ENCODE results near the gene METTL21A. TPM values are rescaled to one million over a fixed set of nuclear protein-coding genes. Genes with fewer than 3 reads are reported as not detected.

Gene METTL21A
- total RNA-seq, 1 experiment from 2014 or later = 53.1 TPM

DNA sequence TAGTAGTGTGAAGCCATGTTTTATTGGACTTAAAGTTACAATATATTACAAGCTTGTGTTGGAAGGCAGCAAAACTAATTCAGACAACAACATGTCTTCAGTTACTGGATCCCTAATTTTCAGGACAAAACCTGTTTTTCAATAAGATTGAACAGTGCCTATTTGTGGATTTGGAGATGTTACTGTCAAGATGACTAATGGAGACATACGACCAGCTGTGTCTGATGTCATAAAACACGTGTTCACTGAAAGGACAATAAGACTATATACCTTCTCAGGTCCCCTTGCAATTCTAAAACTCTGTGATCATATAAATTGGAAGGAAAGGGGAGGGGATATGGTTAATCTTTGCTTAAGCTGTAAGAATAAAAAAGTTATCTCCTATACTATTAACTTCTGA, 21.7 kb downstream of the METTL21A start:
- Histone ChIP-seq H3K4me3 (ENCODE audit: insufficient read depth, low read depth, low read length) (no peak overlapping the region), H3K27me3 (ENCODE audit: control insufficient read depth, insufficient read depth, low read length) (no peaks in the 10 kb centered on the region)

DNA sequence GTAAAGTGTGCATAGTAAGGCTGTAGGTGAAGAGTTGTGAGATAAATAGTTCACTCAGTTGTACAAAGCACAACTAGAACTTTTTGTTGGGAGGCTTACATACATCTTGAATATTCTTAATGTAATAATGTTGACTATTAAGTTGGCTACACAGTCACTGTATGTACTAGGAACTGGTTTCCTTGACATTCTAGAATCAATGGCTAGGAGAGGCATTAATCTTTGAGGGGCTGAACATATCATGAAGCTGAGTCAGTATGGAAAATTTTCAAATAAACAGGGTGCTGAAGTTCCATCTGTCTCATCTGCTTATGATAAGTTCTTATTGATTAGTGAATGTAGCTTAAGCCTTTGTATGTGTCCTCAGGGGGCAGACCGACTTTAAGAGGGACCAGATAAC, 23.4 kb downstream of the METTL21A start:
- Histone ChIP-seq H3K27me3 (ENCODE audit: control insufficient read depth, insufficient read depth, low read length) (no peaks in the 10 kb centered on the region), H3K4me3 (ENCODE audit: insufficient read depth, low read depth, low read length) (no peak overlapping the region), H3K36me3 (replicated peaks; ENCODE audit: control insufficient read depth, insufficient read depth, low read length) (no peaks in the 10 kb centered on the region; the same call in 1 of the 2 replicates)
- DNase-seq = no peak

More for the DNA sequence above, 21.7 kb downstream of the METTL21A start:
- H3K36me3 ChIP-seq (replicated peaks; ENCODE audit: control insufficient read depth, insufficient read depth, low read length) = no peaks in the 10 kb centered on the region
- DNase-seq = no peak

DNA sequence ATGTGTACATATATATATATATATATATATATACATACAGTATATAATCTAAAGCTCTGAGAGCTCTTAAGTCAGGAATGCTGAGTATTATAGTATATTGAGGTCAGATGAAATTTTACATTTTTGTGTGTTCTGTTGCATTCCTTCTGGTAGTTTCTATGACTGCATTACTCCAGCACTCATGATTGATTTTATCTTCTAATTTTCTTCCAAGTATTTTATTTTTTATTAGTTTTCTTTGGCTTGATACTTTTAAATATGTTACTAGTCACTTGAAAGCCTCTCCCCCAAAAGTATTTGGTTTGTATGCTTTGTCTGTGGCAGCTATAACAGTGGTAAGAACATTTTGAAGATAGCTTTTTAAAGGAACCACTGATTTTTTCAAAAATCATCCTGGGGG, 25.0 kb downstream of the METTL21A start:
- no peak overlapping the region for H3K4me3 ChIP-seq (ENCODE audit: insufficient read depth, low read depth, low read length)
- no peaks in the 10 kb centered on the region for H3K27me3 ChIP-seq (ENCODE audit: control insufficient read depth, insufficient read depth, low read length)
- no peaks in the 10 kb centered on the region; the same call in 1 of the 2 replicates for H3K36me3 ChIP-seq (replicated peaks; ENCODE audit: control insufficient read depth, insufficient read depth, low read length)
- DNase-seq = no peak

DNA sequence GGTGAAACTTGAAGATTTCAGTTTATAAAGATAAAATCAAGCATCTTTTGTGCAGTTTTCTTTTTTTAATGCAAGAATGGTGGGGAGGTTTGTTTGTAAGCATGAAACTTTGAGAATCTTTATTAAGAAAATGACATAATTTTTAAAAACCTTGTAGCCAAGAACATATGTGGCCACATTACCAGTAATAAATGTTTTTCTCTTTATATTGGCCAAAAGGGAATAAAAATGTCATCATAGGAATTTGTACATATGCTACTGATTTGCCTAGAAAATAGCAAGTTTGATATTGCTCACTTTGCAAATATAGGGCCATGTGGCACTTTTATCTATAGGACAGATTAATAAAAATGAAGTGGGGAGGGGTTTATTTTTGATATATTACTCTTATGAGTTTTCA, 25.6 kb downstream of the METTL21A start:
- no peak for DNase-seq
- H3K36me3 ChIP-seq (replicated peaks; ENCODE audit: control insufficient read depth, insufficient read depth, low read length) = no peaks in the 10 kb centered on the region; the same call in 1 of the 2 replicates
- no peaks in the 10 kb centered on the region for H3K27me3 ChIP-seq (ENCODE audit: control insufficient read depth, insufficient read depth, low read length)
- H3K4me3 ChIP-seq (ENCODE audit: insufficient read depth, low read depth, low read length) = no peak overlapping the region

DNA sequence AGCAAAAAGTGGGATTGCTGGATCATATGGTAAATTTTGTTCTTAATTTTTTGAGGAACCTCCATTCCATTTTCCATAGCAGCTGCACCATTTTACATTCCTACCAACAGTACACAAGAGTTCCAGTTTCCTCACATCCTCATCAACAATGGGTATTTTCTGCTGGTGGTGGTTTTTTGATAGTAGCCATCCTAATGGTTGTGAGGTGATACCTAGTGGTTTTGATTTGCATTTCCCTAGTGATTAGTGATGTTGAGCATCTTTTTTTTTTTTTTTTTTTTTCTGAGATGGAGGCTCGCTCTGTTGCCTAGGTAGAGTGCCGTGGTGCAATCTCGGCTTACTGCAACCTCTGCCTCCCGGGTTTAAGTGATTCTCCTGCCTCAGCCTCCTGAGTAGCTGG, 30.5 kb downstream of the METTL21A start:
- peaks cover 2% of the 10 kb centered on the region for H3K36me3 ChIP-seq (replicated peaks; ENCODE audit: control insufficient read depth, insufficient read depth, low read length)
- DNase-seq = no peak

DNA sequence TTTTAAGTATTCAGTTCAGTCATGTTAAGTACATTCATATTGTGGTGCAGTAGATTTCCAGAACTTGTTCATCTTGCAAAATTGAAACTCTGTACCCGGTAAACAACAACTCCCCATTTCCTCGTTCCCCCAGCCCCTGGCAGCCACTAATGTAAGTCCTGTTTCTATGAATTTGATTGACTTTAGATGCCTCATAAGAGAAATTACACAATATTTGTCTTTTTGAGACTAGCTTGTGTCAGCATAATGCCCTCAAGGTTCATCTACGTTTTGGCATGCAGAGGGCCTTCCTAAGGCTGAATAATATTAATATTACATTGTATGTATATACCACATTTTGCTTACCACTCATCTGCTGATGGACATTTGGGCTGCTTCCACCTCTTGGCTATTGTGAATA, 30.9 kb downstream of the METTL21A start:
- no peak overlapping the region for H3K4me3 ChIP-seq (ENCODE audit: insufficient read depth, low read depth, low read length)
- H3K36me3 ChIP-seq (replicated peaks; ENCODE audit: control insufficient read depth, insufficient read depth, low read length) = peaks cover 2% of the 10 kb centered on the region
- H3K27me3 ChIP-seq (ENCODE audit: control insufficient read depth, insufficient read depth, low read length) = no peaks in the 10 kb centered on the region
- DNase-seq = no peak

More for the DNA sequence above, 30.5 kb downstream of the METTL21A start:
- Histone ChIP-seq H3K4me3 (ENCODE audit: insufficient read depth, low read depth, low read length) (no peak overlapping the region), H3K27me3 (ENCODE audit: control insufficient read depth, insufficient read depth, low read length) (no peaks in the 10 kb centered on the region)

DNA sequence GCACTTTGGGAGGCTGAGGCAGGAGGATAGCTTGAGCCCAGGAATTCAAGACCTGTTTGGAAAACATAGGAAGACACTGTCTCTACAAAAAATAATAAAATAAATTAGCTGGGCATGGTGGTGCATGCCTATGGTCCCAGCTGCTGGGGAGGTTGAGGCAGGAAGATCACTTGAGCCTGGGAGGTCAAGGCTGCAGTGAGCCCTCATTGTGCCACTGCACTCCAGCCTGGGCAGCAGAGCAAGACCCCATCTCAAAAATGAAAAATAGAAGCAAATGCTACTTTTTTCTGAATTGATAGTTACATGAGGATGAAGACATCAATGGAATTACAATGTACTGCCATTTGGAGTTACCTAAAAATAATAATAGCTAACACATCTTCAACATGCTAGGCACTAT, 31.9 kb downstream of the METTL21A start:
- Histone ChIP-seq H3K4me3 (ENCODE audit: insufficient read depth, low read depth, low read length) (no peak overlapping the region), H3K36me3 (replicated peaks; ENCODE audit: control insufficient read depth, insufficient read depth, low read length) (peaks cover 2% of the 10 kb centered on the region), H3K27me3 (ENCODE audit: control insufficient read depth, insufficient read depth, low read length) (no peaks in the 10 kb centered on the region)
- no peak for DNase-seq

DNA sequence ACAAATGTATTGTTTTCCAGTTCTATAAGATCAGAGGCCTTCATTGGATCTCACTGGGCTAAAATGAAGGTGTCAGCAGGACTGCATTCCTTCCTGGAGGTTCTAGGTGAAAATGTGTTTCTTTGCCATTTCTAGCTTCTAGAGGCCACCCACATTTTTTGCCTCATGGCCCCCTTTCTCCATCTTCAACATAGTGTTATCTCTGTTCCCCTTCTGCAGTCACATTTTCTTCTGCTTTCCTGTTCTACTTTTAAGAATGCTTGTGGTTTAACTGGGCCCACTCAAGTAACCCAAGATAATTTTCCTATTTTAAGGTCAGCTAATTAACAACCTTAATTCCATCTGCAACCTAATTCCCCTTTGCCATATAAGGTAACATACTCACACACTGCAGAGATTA, 36.1 kb downstream of the METTL21A start:
- Histone ChIP-seq H3K27me3 (ENCODE audit: control insufficient read depth, insufficient read depth, low read length) (no peaks in the 10 kb centered on the region), H3K36me3 (replicated peaks; ENCODE audit: control insufficient read depth, insufficient read depth, low read length) (peaks cover 7% of the 10 kb centered on the region), H3K4me3 (ENCODE audit: insufficient read depth, low read depth, low read length) (no peak overlapping the region)
- no peak for DNase-seq

DNA sequence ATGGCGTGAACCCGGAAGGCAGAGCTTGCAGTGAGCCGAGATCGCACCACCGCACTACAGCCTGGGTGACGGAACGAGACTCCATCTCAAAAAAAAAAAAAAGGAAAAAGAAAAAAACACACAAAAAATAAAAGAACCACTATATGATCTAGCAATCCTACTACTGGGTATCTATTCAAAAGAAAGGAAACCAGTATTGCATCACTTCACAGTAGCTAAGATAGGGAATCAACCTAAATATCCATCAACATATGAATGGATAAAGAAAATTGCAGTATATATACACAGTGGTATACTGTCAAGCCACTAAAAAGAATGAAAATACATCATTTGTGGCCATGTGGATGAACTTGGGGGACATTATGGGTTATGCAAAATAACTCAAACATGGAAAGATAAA, 37.9 kb downstream of the METTL21A start:
- DNase-seq = no peak
- H3K4me3 ChIP-seq (ENCODE audit: insufficient read depth, low read depth, low read length) = no peak overlapping the region
- peaks cover 11% of the 10 kb centered on the region for H3K36me3 ChIP-seq (replicated peaks; ENCODE audit: control insufficient read depth, insufficient read depth, low read length)
- no peaks in the 10 kb centered on the region for H3K27me3 ChIP-seq (ENCODE audit: control insufficient read depth, insufficient read depth, low read length)

DNA sequence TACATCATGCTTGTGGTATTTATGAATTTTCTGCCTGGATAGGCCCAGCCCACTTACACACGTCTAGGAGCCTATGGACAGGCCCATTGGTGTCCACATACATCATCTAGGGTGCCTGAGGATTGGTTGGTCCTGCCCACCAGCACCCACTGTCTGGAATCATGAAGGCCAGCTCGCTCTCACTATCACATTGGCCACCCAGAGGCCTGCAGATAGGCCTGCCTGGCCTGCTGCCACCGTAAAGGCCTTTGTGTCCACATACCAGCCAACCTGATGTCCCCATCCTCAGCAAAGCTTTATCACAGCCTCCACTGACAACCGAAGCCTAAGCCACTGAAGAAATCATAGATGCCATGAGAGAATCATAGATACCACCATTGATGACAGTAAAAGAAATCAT, 40.2 kb downstream of the METTL21A start:
- H3K27me3 ChIP-seq (ENCODE audit: control insufficient read depth, insufficient read depth, low read length) = no peaks in the 10 kb centered on the region
- DNase-seq = no peak
- H3K36me3 ChIP-seq (replicated peaks; ENCODE audit: control insufficient read depth, insufficient read depth, low read length) = peaks cover 17% of the 10 kb centered on the region
- H3K4me3 ChIP-seq (ENCODE audit: insufficient read depth, low read depth, low read length) = no peak overlapping the region

DNA sequence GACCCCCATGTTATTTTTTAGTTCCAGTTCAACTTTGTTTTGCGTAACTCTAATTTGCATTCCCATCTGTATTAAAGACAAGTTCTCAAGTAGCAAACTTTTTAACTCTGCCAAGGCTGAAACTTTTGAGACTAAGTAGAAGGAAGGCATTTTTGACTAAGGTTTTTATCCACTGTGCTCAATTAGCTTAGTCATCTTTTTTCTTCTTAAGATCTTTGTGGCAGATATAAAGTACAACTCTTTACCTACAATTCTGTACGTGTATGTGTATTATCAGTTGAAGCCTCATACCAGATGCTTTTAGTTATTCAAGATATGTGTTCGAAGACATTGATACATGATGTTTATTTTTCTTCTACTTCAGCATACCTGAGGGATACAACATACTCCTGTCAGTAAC, 53.8 kb downstream of the METTL21A start:
- H3K36me3 ChIP-seq (replicated peaks; ENCODE audit: control insufficient read depth, insufficient read depth, low read length) = peaks cover 21% of the 10 kb centered on the region

DNA sequence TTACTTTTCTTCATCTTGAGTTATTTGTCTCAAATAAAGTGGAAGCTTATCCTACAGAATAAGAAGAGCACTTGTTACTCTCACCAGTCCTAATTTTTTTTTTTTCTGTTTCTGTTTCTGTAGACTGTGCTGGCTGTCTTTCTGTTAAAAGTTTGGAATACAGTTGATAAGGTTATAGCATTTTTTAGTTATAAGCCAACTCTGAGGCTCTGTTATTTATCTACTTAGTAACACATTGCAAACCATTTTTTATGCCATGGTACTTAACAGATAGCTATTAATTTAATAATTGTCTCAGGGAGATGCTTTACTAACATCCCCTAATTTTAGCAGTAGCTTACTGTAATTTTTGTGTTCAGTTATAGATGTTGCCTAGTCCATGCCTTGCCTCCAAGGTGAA, 57.5 kb downstream of the METTL21A start:
- H3K27me3 ChIP-seq (ENCODE audit: control insufficient read depth, insufficient read depth, low read length) = no peaks in the 10 kb centered on the region
- DNase-seq = no peak
- no peak overlapping the region for H3K4me3 ChIP-seq (ENCODE audit: insufficient read depth, low read depth, low read length)
- H3K36me3 ChIP-seq (replicated peaks; ENCODE audit: control insufficient read depth, insufficient read depth, low read length) = peaks cover 20% of the 10 kb centered on the region

More for the DNA sequence above, 53.8 kb downstream of the METTL21A start:
- DNase-seq = no peak
- H3K4me3 ChIP-seq (ENCODE audit: insufficient read depth, low read depth, low read length) = no peak overlapping the region
- H3K27me3 ChIP-seq (ENCODE audit: control insufficient read depth, insufficient read depth, low read length) = no peaks in the 10 kb centered on the region

DNA sequence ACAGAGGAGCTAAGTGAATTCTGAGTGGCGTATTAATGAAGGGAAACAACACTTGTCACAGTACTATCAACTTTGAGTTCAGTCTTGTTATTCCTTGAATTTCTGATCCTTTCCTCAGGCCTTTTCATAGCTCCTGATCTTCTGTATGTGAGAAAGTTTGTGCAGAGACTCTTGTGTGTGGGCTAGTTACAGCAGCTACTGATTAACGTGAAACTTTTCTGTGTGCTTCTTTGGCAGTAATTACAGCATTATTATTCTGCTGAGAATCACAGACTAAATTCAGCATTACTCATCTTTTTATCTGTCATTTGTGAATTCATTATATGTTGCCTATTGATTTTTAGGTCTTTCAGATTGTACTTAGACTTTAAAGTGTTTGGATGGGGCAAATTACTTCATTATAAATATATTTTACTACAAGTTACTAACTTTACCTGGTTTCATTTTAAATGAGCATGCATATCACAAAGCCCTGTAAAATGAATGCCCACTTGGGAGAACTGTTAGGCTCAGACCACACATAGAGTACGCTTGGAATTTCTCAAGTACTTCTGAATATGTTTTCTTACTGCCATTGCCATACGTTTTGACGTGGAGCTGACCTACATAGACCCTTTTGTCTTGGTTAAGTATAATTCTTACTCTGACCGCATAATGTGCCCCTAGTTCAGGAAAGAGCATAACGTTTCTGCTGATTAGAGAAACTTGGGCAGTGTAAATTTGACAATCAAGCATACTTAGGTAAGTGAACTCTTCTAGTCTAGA, 59.3 kb downstream of the METTL21A start:
- Histone ChIP-seq H3K4me3 (ENCODE audit: insufficient read depth, low read depth, low read length) (no peak overlapping the region), H3K27me3 (ENCODE audit: control insufficient read depth, insufficient read depth, low read length) (no peaks in the 10 kb centered on the region), H3K36me3 (replicated peaks; ENCODE audit: control insufficient read depth, insufficient read depth, low read length) (peaks cover 17% of the 10 kb centered on the region)
- no peak for DNase-seq

Measured in H7 (cell line).